Measurements from ENCODE around the gene ATP5ME.

DNA sequence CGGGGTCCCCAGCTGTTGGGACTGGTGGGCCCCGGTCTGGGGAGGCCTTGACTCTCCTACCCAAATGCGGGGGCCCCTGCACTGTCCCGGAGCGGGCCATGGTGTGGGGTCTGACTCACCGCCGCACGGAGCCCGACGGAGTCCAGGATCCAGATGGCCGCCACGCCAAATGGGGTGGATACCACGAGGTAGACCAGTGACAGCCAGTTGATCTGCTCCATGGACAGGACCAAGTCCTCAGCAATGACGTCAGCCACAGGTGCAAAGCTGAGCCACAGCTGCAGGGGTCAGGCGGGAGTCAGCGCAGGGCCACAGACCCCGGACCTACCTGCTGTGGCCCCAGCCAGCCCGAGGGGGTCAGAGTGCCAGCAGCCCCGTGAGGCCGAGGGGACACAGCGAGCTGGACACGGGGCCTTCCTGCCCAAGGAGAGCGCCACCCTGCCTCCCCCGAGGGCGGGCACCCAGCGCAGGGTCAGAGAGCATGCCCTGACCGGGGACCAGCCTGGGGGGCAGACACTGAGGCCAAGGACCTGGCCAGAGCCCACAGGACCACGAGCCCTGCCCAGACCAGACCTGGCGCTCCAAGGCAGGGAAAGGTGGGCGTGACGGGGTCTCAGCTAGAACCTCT, 12.5 kb upstream of the ATP5ME start:
- TF ChIP-seq, protein P1, sequence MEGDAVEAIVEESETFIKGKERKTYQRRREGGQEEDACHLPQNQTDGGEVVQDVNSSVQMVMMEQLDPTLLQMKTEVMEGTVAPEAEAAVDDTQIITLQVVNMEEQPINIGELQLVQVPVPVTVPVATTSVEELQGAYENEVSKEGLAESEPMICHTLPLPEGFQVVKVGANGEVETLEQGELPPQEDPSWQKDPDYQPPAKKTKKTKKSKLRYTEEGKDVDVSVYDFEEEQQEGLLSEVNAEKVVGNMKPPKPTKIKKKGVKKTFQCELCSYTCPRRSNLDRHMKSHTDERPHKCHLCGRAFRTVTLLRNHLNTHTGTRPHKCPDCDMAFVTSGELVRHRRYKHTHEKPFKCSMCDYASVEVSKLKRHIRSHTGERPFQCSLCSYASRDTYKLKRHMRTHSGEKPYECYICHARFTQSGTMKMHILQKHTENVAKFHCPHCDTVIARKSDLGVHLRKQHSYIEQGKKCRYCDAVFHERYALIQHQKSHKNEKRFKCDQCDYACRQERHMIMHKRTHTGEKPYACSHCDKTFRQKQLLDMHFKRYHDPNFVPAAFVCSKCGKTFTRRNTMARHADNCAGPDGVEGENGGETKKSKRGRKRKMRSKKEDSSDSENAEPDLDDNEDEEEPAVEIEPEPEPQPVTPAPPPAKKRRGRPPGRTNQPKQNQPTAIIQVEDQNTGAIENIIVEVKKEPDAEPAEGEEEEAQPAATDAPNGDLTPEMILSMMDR (IDR thresholded peaks at IDR 0.05; ENCODE audit: low read depth, low read length, missing input control) = no peak
- TF ChIP-seq TAF1 (conservative IDR thresholded peaks at IDR 0.05) (no peak), NR2F2 (IDR thresholded peaks at IDR 0.05) (no peak), YY1 (IDR thresholded peaks at IDR 0.05) (no peak)
- TF ChIP-seq, protein P2, sequence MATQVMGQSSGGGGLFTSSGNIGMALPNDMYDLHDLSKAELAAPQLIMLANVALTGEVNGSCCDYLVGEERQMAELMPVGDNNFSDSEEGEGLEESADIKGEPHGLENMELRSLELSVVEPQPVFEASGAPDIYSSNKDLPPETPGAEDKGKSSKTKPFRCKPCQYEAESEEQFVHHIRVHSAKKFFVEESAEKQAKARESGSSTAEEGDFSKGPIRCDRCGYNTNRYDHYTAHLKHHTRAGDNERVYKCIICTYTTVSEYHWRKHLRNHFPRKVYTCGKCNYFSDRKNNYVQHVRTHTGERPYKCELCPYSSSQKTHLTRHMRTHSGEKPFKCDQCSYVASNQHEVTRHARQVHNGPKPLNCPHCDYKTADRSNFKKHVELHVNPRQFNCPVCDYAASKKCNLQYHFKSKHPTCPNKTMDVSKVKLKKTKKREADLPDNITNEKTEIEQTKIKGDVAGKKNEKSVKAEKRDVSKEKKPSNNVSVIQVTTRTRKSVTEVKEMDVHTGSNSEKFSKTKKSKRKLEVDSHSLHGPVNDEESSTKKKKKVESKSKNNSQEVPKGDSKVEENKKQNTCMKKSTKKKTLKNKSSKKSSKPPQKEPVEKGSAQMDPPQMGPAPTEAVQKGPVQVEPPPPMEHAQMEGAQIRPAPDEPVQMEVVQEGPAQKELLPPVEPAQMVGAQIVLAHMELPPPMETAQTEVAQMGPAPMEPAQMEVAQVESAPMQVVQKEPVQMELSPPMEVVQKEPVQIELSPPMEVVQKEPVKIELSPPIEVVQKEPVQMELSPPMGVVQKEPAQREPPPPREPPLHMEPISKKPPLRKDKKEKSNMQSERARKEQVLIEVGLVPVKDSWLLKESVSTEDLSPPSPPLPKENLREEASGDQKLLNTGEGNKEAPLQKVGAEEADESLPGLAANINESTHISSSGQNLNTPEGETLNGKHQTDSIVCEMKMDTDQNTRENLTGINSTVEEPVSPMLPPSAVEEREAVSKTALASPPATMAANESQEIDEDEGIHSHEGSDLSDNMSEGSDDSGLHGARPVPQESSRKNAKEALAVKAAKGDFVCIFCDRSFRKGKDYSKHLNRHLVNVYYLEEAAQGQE (IDR thresholded peaks at IDR 0.05) = no peak

All from liver (tissue), 3 donors.